ENCODE data around the gene TTC28.

- TF ChIP-seq EP300 (IDR thresholded peaks at IDR 0.05; ENCODE audit: borderline replicate concordance) (no peak), FOXM1 (IDR thresholded peaks at IDR 0.05; ENCODE audit: borderline replicate concordance, low read depth) (no peak), USF1 (IDR thresholded peaks at IDR 0.05) (no peak), YY1 (IDR thresholded peaks at IDR 0.05; ENCODE audit: low read depth) (no peak), REST (IDR thresholded peaks at IDR 0.05; ENCODE audit: low read depth) (no peak), TEAD4 (IDR thresholded peaks at IDR 0.05) (no peak), NFIC (IDR thresholded peaks at IDR 0.05) (no peak), RAD21 (IDR thresholded peaks at IDR 0.05; ENCODE audit: low read depth) (no peak), MAX (IDR thresholded peaks at IDR 0.05) (no peak), TAF1 (IDR thresholded peaks at IDR 0.05; ENCODE audit: low read depth) (no peak), TCF12 (IDR thresholded peaks at IDR 0.05; ENCODE audit: low read depth) (no peak)
These were observed 649.2 kb downstream of the TTC28 start for GRCh38 chr22:28030473-28030872.
